Cardiac fibroblast (primary cell): Measurements from ENCODE around the gene CD1C.

ENCODE experiments used
- DNase-seq, 2 donors: peaks; one replicate each; pipeline versions ENCODE4 v3.0.0 to v3.0.0-alpha.2; 2010; ENCODE audit warnings: low read depth in 2 of 2
- H3K4me3 ChIP-seq, 2 donors: replicated peaks in 1 of 2; 1 replicate in 1 of 2; 2 replicates in 1 of 2; pipeline ENCODE4 v1.5.1; 2011; ENCODE audit warnings: low read depth in 2 of 2, low read length in 2 of 2, mild to moderate bottlenecking in 2 of 2, moderate library complexity in 1 of 2
- CTCF ChIP-seq: IDR thresholded peaks from one replicate; pipeline ENCODE4 v1.5.1; 2011; ENCODE audit warnings: low read depth, mild to moderate bottlenecking, low read length, inconsistent platforms

The CD1C gene

GRCh38 chr1:158324395-158324794 lies 34.7 kb downstream of the CD1C start:
- no peak for DNase-seq
- no peak overlapping the region for H3K4me3 ChIP-seq

GRCh38 chr1:158327481-158327880 lies 37.8 kb downstream of the CD1C start:
- TF ChIP-seq CTCF = no peak
- DNase-seq = no peak
- H3K4me3 ChIP-seq = no peak overlapping the region

More at GRCh38 chr1:158324395-158324794, 34.7 kb downstream of the CD1C start:
- TF ChIP-seq CTCF = no peak

- DNase-seq = no peak
- H3K4me3 ChIP-seq = no peak overlapping the region
- TF ChIP-seq CTCF = no peak
Observed at GRCh38 chr1:158328426-158328825, 38.7 kb downstream of the CD1C start.

GRCh38 chr1:158329300-158329699 lies 39.6 kb downstream of the CD1C start:
- DNase-seq = no peak
- H3K4me3 ChIP-seq = no peak overlapping the region
- TF ChIP-seq CTCF = no peak

- no peak for TF ChIP-seq CTCF
- no peak overlapping the region for H3K4me3 ChIP-seq
- peak in 1 of 2 donors; percentile 0 for DNase-seq
Observed at GRCh38 chr1:158329733-158330132, 40.0 kb downstream of the CD1C start.

- no peak overlapping the region for H3K4me3 ChIP-seq
- DNase-seq = no peak
- TF ChIP-seq CTCF = no peak
Observed at GRCh38 chr1:158330391-158331105, 40.8 kb downstream of the CD1C start.

- DNase-seq = no peak
- TF ChIP-seq CTCF = no peak
Observed at GRCh38 chr1:158331106-158331425, 41.3 kb downstream of the CD1C start.

More at GRCh38 chr1:158331106-158331425, 41.3 kb downstream of the CD1C start:
- no peak overlapping the region for H3K4me3 ChIP-seq
